Stimulated activated naive CD8-positive, alpha-beta T cell treated with anti-CD3 and anti-CD28 coated beads, Interleukin-15, Interleukin-2, amounts not matched to agents 100 ng/mL and 50 ng/mL, for 24 hours (primary cell): ENCODE measurements around the gene PSMB7.
A peak's percentile ranks its signal among the peaks of the same experiment; 100 is the strongest.

Experiments used
- H3K27ac Mint-ChIP-seq: one replicate; pipeline ENCODE4 v1.8.0; 2021; ENCODE audit warnings: mild to moderate bottlenecking, mixed read lengths
- H3K27me3 Mint-ChIP-seq: one replicate; pipeline ENCODE4 v1.8.0; 2021; ENCODE audit warnings: mixed read lengths
- H3K36me3 Mint-ChIP-seq: one replicate; pipeline ENCODE4 v1.8.0; 2021; ENCODE audit warnings: low read depth, mixed read lengths
- H3K4me1 Mint-ChIP-seq: one replicate; pipeline ENCODE4 v1.8.0; 2021; ENCODE audit warnings: low read depth, mixed read lengths
- H3K4me3 Mint-ChIP-seq: one replicate; pipeline ENCODE4 v1.8.0; 2021; ENCODE audit warnings: mild to moderate bottlenecking, mixed read lengths
- H3K9me3 Mint-ChIP-seq: one replicate; pipeline ENCODE4 v1.8.0; 2021; ENCODE audit warnings: mixed read lengths

Gene PSMB7

GRCh38 chr9:124354346-124355038 lies 60.8 kb downstream of the PSMB7 start:
- Mint-ChIP-seq H3K27ac (peak overlapping the region; percentile 31), H3K4me3 (no peak overlapping the region), H3K36me3 (peaks cover 49% of the 10 kb centered on the region), H3K9me3 (no peaks in the 10 kb centered on the region), H3K27me3 (no peaks in the 10 kb centered on the region), H3K4me1 (peaks cover 23% of the 10 kb centered on the region)

GRCh38 chr9:124353811-124354274 lies 61.4 kb downstream of the PSMB7 start:
- Mint-ChIP-seq H3K27ac (peak overlapping the region; percentile 22), H3K27me3 (no peaks in the 10 kb centered on the region), H3K4me1 (peaks cover 19% of the 10 kb centered on the region), H3K9me3 (no peaks in the 10 kb centered on the region), H3K4me3 (no peak overlapping the region), H3K36me3 (peaks cover 49% of the 10 kb centered on the region)

GRCh38 chr9:124353166-124353768 lies 62.0 kb downstream of the PSMB7 start:
- Mint-ChIP-seq H3K27ac (peak overlapping the region; percentile 8), H3K4me3 (no peak overlapping the region), H3K36me3 (peaks cover 54% of the 10 kb centered on the region)

GRCh38 chr9:124352616-124353015 lies 62.6 kb downstream of the PSMB7 start:
- Mint-ChIP-seq H3K4me3 (no peak overlapping the region), H3K27ac (no peak overlapping the region), H3K27me3 (no peaks in the 10 kb centered on the region), H3K4me1 (peaks cover 7% of the 10 kb centered on the region), H3K36me3 (peaks cover 57% of the 10 kb centered on the region), H3K9me3 (no peaks in the 10 kb centered on the region)

More at GRCh38 chr9:124353166-124353768, 62.0 kb downstream of the PSMB7 start:
- H3K9me3 Mint-ChIP-seq, result no peaks in the 10 kb centered on the region
- H3K4me1 Mint-ChIP-seq, result peaks cover 13% of the 10 kb centered on the region
- no peaks in the 10 kb centered on the region for H3K27me3 Mint-ChIP-seq

GRCh38 chr9:124351672-124352468 lies 63.4 kb downstream of the PSMB7 start:
- Mint-ChIP-seq H3K4me3 (no peak overlapping the region), H3K36me3 (peaks cover 52% of the 10 kb centered on the region), H3K9me3 (no peaks in the 10 kb centered on the region), H3K27ac (peak overlapping the region; percentile 32), H3K27me3 (no peaks in the 10 kb centered on the region), H3K4me1 (no peaks in the 10 kb centered on the region)

GRCh38 chr9:124350494-124351263 lies 64.6 kb downstream of the PSMB7 start:
- H3K4me3 Mint-ChIP-seq, result no peak overlapping the region
- no peaks in the 10 kb centered on the region for H3K4me1 Mint-ChIP-seq
- H3K36me3 Mint-ChIP-seq, result peaks cover 41% of the 10 kb centered on the region
- H3K27me3 Mint-ChIP-seq, result no peaks in the 10 kb centered on the region
- no peaks in the 10 kb centered on the region for H3K9me3 Mint-ChIP-seq
- H3K27ac Mint-ChIP-seq, result no peak overlapping the region

- Mint-ChIP-seq H3K27me3 (no peaks in the 10 kb centered on the region), H3K9me3 (no peaks in the 10 kb centered on the region), H3K4me1 (no peaks in the 10 kb centered on the region), H3K27ac (no peak overlapping the region), H3K4me3 (no peak overlapping the region), H3K36me3 (peaks cover 47% of the 10 kb centered on the region)
Observed at GRCh38 chr9:124349675-124350493, 65.4 kb downstream of the PSMB7 start.

- H3K4me3 Mint-ChIP-seq, result no peak overlapping the region
- no peaks in the 10 kb centered on the region for H3K9me3 Mint-ChIP-seq
- no peaks in the 10 kb centered on the region for H3K4me1 Mint-ChIP-seq
- H3K27me3 Mint-ChIP-seq, result no peaks in the 10 kb centered on the region
- peaks cover 47% of the 10 kb centered on the region for H3K36me3 Mint-ChIP-seq
- no peak overlapping the region for H3K27ac Mint-ChIP-seq
Observed at GRCh38 chr9:124349267-124349666, 66.0 kb downstream of the PSMB7 start.

GRCh38 chr9:124348831-124349230 lies 66.4 kb downstream of the PSMB7 start:
- Mint-ChIP-seq H3K4me3 (no peak overlapping the region), H3K36me3 (peaks cover 47% of the 10 kb centered on the region), H3K9me3 (no peaks in the 10 kb centered on the region), H3K27ac (no peak overlapping the region), H3K4me1 (no peaks in the 10 kb centered on the region), H3K27me3 (no peaks in the 10 kb centered on the region)

- H3K4me3 Mint-ChIP-seq, result no peak overlapping the region
- peaks cover 45% of the 10 kb centered on the region for H3K36me3 Mint-ChIP-seq
- H3K4me1 Mint-ChIP-seq, result no peaks in the 10 kb centered on the region
- H3K27me3 Mint-ChIP-seq, result no peaks in the 10 kb centered on the region
- H3K27ac Mint-ChIP-seq, result no peak overlapping the region
- no peaks in the 10 kb centered on the region for H3K9me3 Mint-ChIP-seq
Observed at GRCh38 chr9:124348363-124348762, 66.9 kb downstream of the PSMB7 start.

- H3K27me3 Mint-ChIP-seq, result no peaks in the 10 kb centered on the region
Observed at GRCh38 chr9:124347968-124348358, 67.3 kb downstream of the PSMB7 start.

GRCh38 chr9:124347206-124347967 lies 67.9 kb downstream of the PSMB7 start:
- no peaks in the 10 kb centered on the region for H3K4me1 Mint-ChIP-seq
- no peak overlapping the region for H3K27ac Mint-ChIP-seq
- H3K27me3 Mint-ChIP-seq, result no peaks in the 10 kb centered on the region
- peaks cover 36% of the 10 kb centered on the region for H3K36me3 Mint-ChIP-seq
- H3K4me3 Mint-ChIP-seq, result no peak overlapping the region
- H3K9me3 Mint-ChIP-seq, result no peaks in the 10 kb centered on the region

More at GRCh38 chr9:124347968-124348358, 67.3 kb downstream of the PSMB7 start:
- Mint-ChIP-seq H3K9me3 (no peaks in the 10 kb centered on the region), H3K36me3 (peaks cover 41% of the 10 kb centered on the region), H3K27ac (no peak overlapping the region), H3K4me1 (no peaks in the 10 kb centered on the region), H3K4me3 (no peak overlapping the region)

GRCh38 chr9:124346347-124347163 lies 68.7 kb downstream of the PSMB7 start:
- Mint-ChIP-seq H3K27ac (no peak overlapping the region), H3K9me3 (no peaks in the 10 kb centered on the region), H3K4me1 (no peaks in the 10 kb centered on the region), H3K4me3 (no peak overlapping the region), H3K36me3 (peaks cover 27% of the 10 kb centered on the region), H3K27me3 (no peaks in the 10 kb centered on the region)
